OCI-LY1 (cell line): ENCODE data around the gene FOXM1.

Source experiments
- H2AFZ ChIP-seq: fragments of 200-600 bp; sonication (generic), shearing (Covaris generic); 2 replicates; pipeline ENCODE4 v1.6.0; 2014; ENCODE audit warnings: antibody characterized with exemption, mild to moderate bottlenecking, low read length
- H3F3A ChIP-seq: fragments of 200-600 bp; sonication (generic), shearing (Covaris generic); 2 replicates; pipeline ENCODE4 v1.6.0; 2014; ENCODE audit warnings: mild to moderate bottlenecking, antibody characterized with exemption, low read length, moderate library complexity; ENCODE audit not compliant: insufficient read depth
- H3K27ac ChIP-seq: fragments of 200-600 bp; sonication (generic); 2 replicates; pipeline ENCODE4 v1.5.1; 2014; ENCODE audit warnings: low read length, mixed run types, mild to moderate bottlenecking, low read depth; ENCODE audit not compliant: poor library complexity, severe bottlenecking
- H3K27me3 ChIP-seq: fragments of 200-600 bp; sonication (generic); 2 replicates; pipeline ENCODE4 v1.6.0; 2014; ENCODE audit warnings: antibody characterized with exemption, mild to moderate bottlenecking, low read length, moderate library complexity; ENCODE audit not compliant: insufficient read depth
- H3K36me3 ChIP-seq: fragments of 200-600 bp; sonication (generic); 2 replicates; pipeline ENCODE4 v1.6.1; 2014; ENCODE audit warnings: mild to moderate bottlenecking, antibody characterized with exemption, low read length, moderate library complexity, mixed read lengths; ENCODE audit not compliant: insufficient read depth
- H3K4me1 ChIP-seq: fragments of 200-600 bp; sonication (generic); 2 replicates; pipeline ENCODE4 v1.5.1; 2014; ENCODE audit warnings: mild to moderate bottlenecking, low read length, moderate library complexity; ENCODE audit not compliant: insufficient read depth, severe bottlenecking
- H3K4me2 ChIP-seq: fragments of 200-600 bp; sonication (generic), shearing (Covaris generic); 2 replicates; pipeline ENCODE4 v1.6.1; 2014; ENCODE audit warnings: low read length
- H3K4me3 ChIP-seq: fragments of 200-600 bp; sonication (generic); 2 replicates; pipeline ENCODE4 v1.5.1; 2014; ENCODE audit warnings: low read length, low read depth, mild to moderate bottlenecking, mixed read lengths; ENCODE audit not compliant: poor library complexity, severe bottlenecking
- H3K79me2 ChIP-seq: fragments of 200-600 bp; shearing (Covaris generic); 2 replicates; pipeline ENCODE4 v1.6.1; 2016; ENCODE audit warnings: mixed run types, low read length, mixed read lengths; ENCODE audit not compliant: insufficient read depth
- H3K9ac ChIP-seq: fragments of 200-600 bp; sonication (generic), shearing (Covaris generic); 2 replicates; pipeline ENCODE4 v1.6.1; 2014; ENCODE audit warnings: mild to moderate bottlenecking, low read length, mixed read lengths
- H3K9me2 ChIP-seq: fragments of 200-600 bp; sonication (generic), shearing (Covaris generic); 2 replicates; pipeline ENCODE4 v1.6.1; 2014; ENCODE audit warnings: low read depth, mild to moderate bottlenecking, low read length, mixed read lengths
- H3K9me3 ChIP-seq: fragments of 200-600 bp; shearing (Covaris generic); 2 replicates; pipeline ENCODE4 v1.6.1; 2014; ENCODE audit warnings: low read length, mixed read lengths
- H4K20me1 ChIP-seq: fragments of 200-600 bp; sonication (generic), shearing (Covaris generic); 2 replicates; pipeline ENCODE4 v1.6.0; 2016; ENCODE audit warnings: mild to moderate bottlenecking, low read length; ENCODE audit not compliant: insufficient read depth
- CTCF ChIP-seq: fragments of 200-600 bp; sonication (generic), shearing (Covaris generic); IDR thresholded peaks from 2 replicates; pipeline ENCODE4 v1.5.1; 2017; ENCODE audit warnings: mild to moderate bottlenecking, antibody characterized with exemption, low read length, moderate library complexity, mixed read lengths
- EZH2 ChIP-seq: fragments of 200-600 bp; sonication (generic), shearing (Covaris generic); IDR thresholded peaks from 2 replicates; pipeline ENCODE4 v1.8.0; 2017; ENCODE audit warnings: borderline replicate concordance, mixed run types, mild to moderate bottlenecking, antibody characterized with exemption, low read length, moderate library complexity, mixed read lengths

FOXM1 gene

DNA sequence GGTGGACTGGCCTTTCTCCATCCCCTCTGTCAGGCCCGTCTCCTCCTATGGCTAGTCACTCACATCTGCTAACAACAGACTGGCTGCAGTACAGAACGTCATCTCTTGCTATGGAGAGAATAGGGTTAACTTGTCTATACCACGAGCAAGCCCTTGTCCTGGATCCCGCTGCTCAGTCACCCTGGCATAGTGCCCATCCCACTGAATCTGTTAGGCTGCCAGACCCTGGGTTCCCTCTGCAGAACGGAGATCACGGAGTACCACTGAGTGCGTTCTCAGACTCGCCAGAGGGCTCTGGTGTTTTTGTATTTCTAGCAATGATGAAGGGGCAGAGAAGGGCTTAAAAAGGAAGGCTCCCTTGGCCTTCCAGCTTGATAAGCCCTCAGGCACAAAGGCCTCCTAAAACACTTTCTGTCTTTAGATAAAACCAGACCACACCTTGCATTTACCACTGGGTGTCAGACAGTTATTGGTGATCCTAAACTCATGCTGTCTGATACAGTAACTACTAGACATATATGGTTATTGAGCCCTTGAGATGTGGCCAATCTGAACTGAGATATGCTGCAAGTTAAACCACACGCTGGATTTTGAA is 35.8 kb downstream of the FOXM1 start:
- H3K4me3 ChIP-seq: no peak overlapping the region
- peaks cover 1% of the 10 kb centered on the region for H3K4me1 ChIP-seq
- no peak overlapping the region for H3K27ac ChIP-seq
- no peaks in the 10 kb centered on the region for H3F3A ChIP-seq
- H3K9ac ChIP-seq: no peak overlapping the region
- no peak for TF ChIP-seq CTCF
- TF ChIP-seq EZH2: no peak
- H3K9me2 ChIP-seq: no peaks in the 10 kb centered on the region
- H3K36me3 ChIP-seq: no peaks in the 10 kb centered on the region
- no peaks in the 10 kb centered on the region for H3K27me3 ChIP-seq
- no peak overlapping the region for H2AFZ ChIP-seq
- no peaks in the 10 kb centered on the region for H3K9me3 ChIP-seq
- no peak overlapping the region for H3K4me2 ChIP-seq
- no peaks in the 10 kb centered on the region for H3K79me2 ChIP-seq
- H4K20me1 ChIP-seq: no peaks in the 10 kb centered on the region

GRCh38 chr12:2836574-2836973 is 40.4 kb downstream of the FOXM1 start:
- Histone ChIP-seq H3K27ac (no peak overlapping the region), H3K27me3 (no peaks in the 10 kb centered on the region), H4K20me1 (no peaks in the 10 kb centered on the region), H3F3A (no peaks in the 10 kb centered on the region), H3K36me3 (no peaks in the 10 kb centered on the region), H3K9ac (no peak overlapping the region), H3K9me2 (no peaks in the 10 kb centered on the region), H2AFZ (no peak overlapping the region), H3K4me2 (no peak overlapping the region), H3K9me3 (no peaks in the 10 kb centered on the region), H3K4me1 (peaks cover 13% of the 10 kb centered on the region), H3K4me3 (no peak overlapping the region), H3K79me2 (no peaks in the 10 kb centered on the region)
- TF ChIP-seq EZH2 (no peak), CTCF (no peak)

DNA sequence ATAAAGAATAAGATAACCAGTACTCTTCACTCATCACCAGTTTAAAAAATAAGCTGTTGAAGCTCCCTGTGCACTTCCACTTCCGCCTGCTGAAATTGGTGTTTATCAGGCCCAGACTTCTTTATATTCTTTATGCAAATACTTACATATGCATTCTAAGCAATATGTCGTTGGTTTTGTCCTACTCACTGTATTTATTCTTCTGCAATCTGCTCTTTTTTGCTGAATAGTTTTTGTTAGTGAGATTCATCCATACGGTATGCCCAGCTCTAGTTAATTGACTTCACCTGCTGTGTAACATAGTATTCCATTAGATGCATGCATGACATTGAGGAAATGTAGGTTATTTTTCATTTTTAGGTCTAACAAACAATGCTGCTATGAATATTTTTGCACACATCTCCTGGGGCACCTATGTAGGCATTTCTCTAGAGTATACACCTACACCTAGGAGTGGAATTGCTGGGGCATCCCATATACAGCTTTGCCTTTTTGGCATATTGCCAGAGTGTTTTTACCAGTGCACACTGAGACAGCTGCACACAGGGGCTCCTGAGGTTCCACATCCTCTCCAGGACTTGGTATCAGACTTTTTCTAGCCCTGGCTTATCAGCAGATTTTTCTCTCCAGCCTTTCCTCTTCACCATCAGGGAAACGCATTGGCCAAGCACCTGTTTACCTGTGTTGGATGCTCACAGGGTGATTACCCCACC is 41.1 kb downstream of the FOXM1 start:
- no peaks in the 10 kb centered on the region for H3K79me2 ChIP-seq
- no peak for TF ChIP-seq EZH2
- no peak for TF ChIP-seq CTCF
- H3K27ac ChIP-seq: no peak overlapping the region
- H3K4me2 ChIP-seq: no peak overlapping the region
- no peaks in the 10 kb centered on the region for H3K36me3 ChIP-seq
- H3K9me3 ChIP-seq: no peaks in the 10 kb centered on the region
- H3F3A ChIP-seq: no peaks in the 10 kb centered on the region
- no peak overlapping the region for H3K9ac ChIP-seq
- H3K4me1 ChIP-seq: peaks cover 13% of the 10 kb centered on the region
- H2AFZ ChIP-seq: no peak overlapping the region
- no peaks in the 10 kb centered on the region for H4K20me1 ChIP-seq
- no peaks in the 10 kb centered on the region for H3K9me2 ChIP-seq
- no peaks in the 10 kb centered on the region for H3K27me3 ChIP-seq
- H3K4me3 ChIP-seq: no peak overlapping the region
